Hindlimb muscle (tissue), 1 donor: ENCODE measurements around the gene PPM1E. TPM values are rescaled to one million over a fixed set of nuclear protein-coding genes. Genes with fewer than 3 reads are reported as not detected.

Experiments used
- DNase-seq: peaks from one replicate; pipeline ENCODE4 v3.0.0-alpha.2; 2013
- polyA plus RNA-seq: library from polyadenylated mRNA; unstranded; fragments of 120-200 nt; gene quantifications from one replicate; pipeline ENCODE4 v1.2.1, GENCODE V29; 2013; ENCODE audit not compliant: insufficient read length

Gene PPM1E
- polyA plus RNA-seq, 1 donor, result 2.2 TPM

GRCh38 chr17:58997756-58998553 is 242.3 kb downstream of the PPM1E start:
- no peak for DNase-seq

GRCh38 chr17:58998871-58999270 is 243.2 kb downstream of the PPM1E start:
- DNase-seq, result no peak

GRCh38 chr17:58999500-58999899 is 243.8 kb downstream of the PPM1E start:
- no peak for DNase-seq

- DNase-seq, result no peak
Measured at GRCh38 chr17:59000022-59000421, 244.4 kb downstream of the PPM1E start.

GRCh38 chr17:59001158-59001814 is 245.6 kb downstream of the PPM1E start:
- DNase-seq, result peak; percentile 4

- DNase-seq, result no peak
Measured at GRCh38 chr17:59002126-59002525, 246.5 kb downstream of the PPM1E start.

- no peak for DNase-seq
Measured at GRCh38 chr17:59002848-59003247, 247.2 kb downstream of the PPM1E start.

- no peak for DNase-seq
Measured at GRCh38 chr17:59003860-59004259, 248.2 kb downstream of the PPM1E start.

GRCh38 chr17:59004338-59005111 is 248.9 kb downstream of the PPM1E start:
- DNase-seq, result peak; percentile 52

GRCh38 chr17:59007995-59008394 is 252.3 kb downstream of the PPM1E start:
- DNase-seq, result no peak

- no peak for DNase-seq
Measured at GRCh38 chr17:59008737-59009136, 253.1 kb downstream of the PPM1E start.

GRCh38 chr17:59010026-59010425 is 254.4 kb downstream of the PPM1E start:
- no peak for DNase-seq

GRCh38 chr17:59011975-59012374 is 256.3 kb downstream of the PPM1E start:
- no peak for DNase-seq

GRCh38 chr17:59018019-59018418 is 262.4 kb downstream of the PPM1E start:
- DNase-seq, result no peak

GRCh38 chr17:59024916-59025315 is 269.3 kb downstream of the PPM1E start:
- DNase-seq, result no peak

GRCh38 chr17:59026176-59026939 is 270.7 kb downstream of the PPM1E start:
- no peak for DNase-seq

- DNase-seq, result no peak
Measured at GRCh38 chr17:59027750-59028149, 272.1 kb downstream of the PPM1E start.

- DNase-seq, result peak; percentile 30
Measured at GRCh38 chr17:59028328-59028727, 272.7 kb downstream of the PPM1E start.

- DNase-seq, result no peak
Measured at GRCh38 chr17:59030811-59031210, 275.2 kb downstream of the PPM1E start.
